Measurements from ENCODE around the gene ARHGAP1.

ARHGAP1 gene

DNA sequence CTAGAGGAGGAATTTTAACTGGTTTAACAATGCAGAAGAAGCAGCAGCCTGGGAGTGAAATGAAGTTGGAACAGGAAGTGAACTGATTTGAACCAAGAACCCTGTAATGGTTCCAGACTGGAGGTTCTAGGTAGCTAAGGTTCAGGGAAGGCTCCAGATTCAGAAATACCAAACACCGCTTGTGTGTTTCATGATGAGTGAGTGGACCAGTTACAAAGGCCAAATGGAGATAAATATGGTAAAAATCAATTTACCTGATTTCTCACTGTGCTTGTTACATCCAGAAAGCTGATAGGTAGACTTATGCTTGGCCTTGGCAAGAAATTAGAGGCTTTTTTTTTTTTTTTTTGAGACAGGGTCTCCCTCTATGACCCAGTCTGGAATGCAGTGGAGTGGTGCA is 70.2 kb downstream of the ARHGAP1 start:
- no peaks in the 10 kb centered on the region for H3K27me3 Mint-ChIP-seq
- H3K9me3 Mint-ChIP-seq, result no peaks in the 10 kb centered on the region
- H3K27ac Mint-ChIP-seq, result peak overlapping the region; percentile 19 to 33
- H3K4me3 Mint-ChIP-seq, result no peak overlapping the region
- ATAC-seq, result no peak
- no peak for DNase-seq
- H3K4me1 Mint-ChIP-seq, result no peaks in the 10 kb centered on the region

DNA sequence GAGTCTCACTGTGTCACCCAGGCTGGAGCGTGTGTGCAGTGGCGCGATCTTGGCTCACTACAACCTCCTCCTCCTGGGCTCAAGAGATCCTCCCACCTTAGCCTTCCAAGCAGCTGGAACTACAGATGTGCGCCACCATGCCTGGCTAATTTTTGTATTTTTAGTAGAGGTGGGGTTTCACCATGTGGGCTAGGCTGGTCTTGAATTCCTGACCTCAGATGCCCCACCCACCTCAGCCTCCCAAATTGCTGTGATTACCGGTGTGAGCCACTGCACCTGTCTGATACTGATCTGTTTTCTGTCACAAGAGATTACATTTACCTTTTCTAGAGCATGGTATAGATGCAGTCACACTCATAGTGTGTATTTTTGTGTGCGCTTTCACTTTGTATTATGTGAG is 71.5 kb downstream of the ARHGAP1 start:
- H3K27ac Mint-ChIP-seq, result no peak overlapping the region
- no peaks in the 10 kb centered on the region for H3K27me3 Mint-ChIP-seq
- no peaks in the 10 kb centered on the region for H3K4me1 Mint-ChIP-seq
- no peak overlapping the region for H3K4me3 Mint-ChIP-seq
- ATAC-seq (no peak), DNase-seq (no peak)
- H3K9me3 Mint-ChIP-seq, result no peaks in the 10 kb centered on the region
